SK-N-SH (cell line): Measurements from ENCODE around the gene SEMA3A.

ENCODE experiments used
- EP300 ChIP-seq, 2 experiments: IDR thresholded peaks; 2 replicates each; pipeline versions ENCODE4 v1.4.0 to v1.6.1; 2012; ENCODE audit warnings: borderline replicate concordance in 1 of 2, low read depth in 1 of 2, low read length in 1 of 2
- EZH2phosphoT487 ChIP-seq: fragments of 200-600 bp; sonication (generic); IDR thresholded peaks from 2 replicates; pipeline ENCODE4 v1.6.1; 2017; ENCODE audit warnings: low read depth, mixed run types, mild to moderate bottlenecking, antibody characterized with exemption, moderate library complexity, borderline replicate concordance
- GABPA ChIP-seq: IDR thresholded peaks from 2 replicates; pipeline ENCODE4 v1.4.0; 2012; ENCODE audit warnings: low read depth, mild to moderate bottlenecking
- NFIC ChIP-seq: IDR thresholded peaks from 2 replicates; pipeline ENCODE4 v1.4.0; 2012; ENCODE audit warnings: borderline replicate concordance
- RFX5 ChIP-seq: IDR thresholded peaks from 2 replicates; pipeline ENCODE4 v1.6.1; 2012; ENCODE audit warnings: mild to moderate bottlenecking, improper control_type of control experiment, low read length
- USF1 ChIP-seq: IDR thresholded peaks from 2 replicates; pipeline ENCODE4 v1.4.0; 2012; ENCODE audit warnings: low read depth, borderline replicate concordance
- ZBTB33 ChIP-seq: IDR thresholded peaks from 2 replicates; pipeline ENCODE4 v1.4.0; 2012; ENCODE audit warnings: low read depth, borderline replicate concordance
- TF ChIP-seq, protein P1 (sequence below): fragments of 200-600 bp; sonication (generic); IDR thresholded peaks from 2 replicates; pipeline ENCODE4 v1.6.1; 2017; ENCODE audit warnings: antibody characterized with exemption, mild to moderate bottlenecking, moderate library complexity
- TF ChIP-seq, protein P2 (sequence below): IDR thresholded peaks from 2 replicates; pipeline ENCODE4 v1.6.1; 2012; ENCODE audit warnings: mild to moderate bottlenecking, low read depth, low read length, moderate library complexity
- TF ChIP-seq, protein P3 (sequence below): IDR thresholded peaks from 2 replicates; pipeline ENCODE4 v1.4.0; 2012; ENCODE audit warnings: low read depth
- TF ChIP-seq, protein P4 (sequence below): IDR thresholded peaks from 2 replicates; pipeline ENCODE4; 2012

GRCh38 chr7:84236398-84236797 is 41.8 kb upstream of the SEMA3A start:
- TF ChIP-seq, protein P1, sequence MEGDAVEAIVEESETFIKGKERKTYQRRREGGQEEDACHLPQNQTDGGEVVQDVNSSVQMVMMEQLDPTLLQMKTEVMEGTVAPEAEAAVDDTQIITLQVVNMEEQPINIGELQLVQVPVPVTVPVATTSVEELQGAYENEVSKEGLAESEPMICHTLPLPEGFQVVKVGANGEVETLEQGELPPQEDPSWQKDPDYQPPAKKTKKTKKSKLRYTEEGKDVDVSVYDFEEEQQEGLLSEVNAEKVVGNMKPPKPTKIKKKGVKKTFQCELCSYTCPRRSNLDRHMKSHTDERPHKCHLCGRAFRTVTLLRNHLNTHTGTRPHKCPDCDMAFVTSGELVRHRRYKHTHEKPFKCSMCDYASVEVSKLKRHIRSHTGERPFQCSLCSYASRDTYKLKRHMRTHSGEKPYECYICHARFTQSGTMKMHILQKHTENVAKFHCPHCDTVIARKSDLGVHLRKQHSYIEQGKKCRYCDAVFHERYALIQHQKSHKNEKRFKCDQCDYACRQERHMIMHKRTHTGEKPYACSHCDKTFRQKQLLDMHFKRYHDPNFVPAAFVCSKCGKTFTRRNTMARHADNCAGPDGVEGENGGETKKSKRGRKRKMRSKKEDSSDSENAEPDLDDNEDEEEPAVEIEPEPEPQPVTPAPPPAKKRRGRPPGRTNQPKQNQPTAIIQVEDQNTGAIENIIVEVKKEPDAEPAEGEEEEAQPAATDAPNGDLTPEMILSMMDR: no peak
- TF ChIP-seq EZH2phosphoT487 (no peak), ZBTB33 (no peak), EP300 (IDR thresholded peaks at IDR 0.05; ENCODE audit: borderline replicate concordance in 1 of 2, low read depth in 1 of 2, low read length in 1 of 2) (peak in 1 of 2 experiments; percentile 88; a peak in 2 of 4 replicates), GABPA (no peak; the same call in 1 of the 2 replicates), USF1 (no peak), RFX5 (no peak), NFIC (peak; percentile 44; the same call in 1 of the 2 replicates)
- TF ChIP-seq, protein P2, sequence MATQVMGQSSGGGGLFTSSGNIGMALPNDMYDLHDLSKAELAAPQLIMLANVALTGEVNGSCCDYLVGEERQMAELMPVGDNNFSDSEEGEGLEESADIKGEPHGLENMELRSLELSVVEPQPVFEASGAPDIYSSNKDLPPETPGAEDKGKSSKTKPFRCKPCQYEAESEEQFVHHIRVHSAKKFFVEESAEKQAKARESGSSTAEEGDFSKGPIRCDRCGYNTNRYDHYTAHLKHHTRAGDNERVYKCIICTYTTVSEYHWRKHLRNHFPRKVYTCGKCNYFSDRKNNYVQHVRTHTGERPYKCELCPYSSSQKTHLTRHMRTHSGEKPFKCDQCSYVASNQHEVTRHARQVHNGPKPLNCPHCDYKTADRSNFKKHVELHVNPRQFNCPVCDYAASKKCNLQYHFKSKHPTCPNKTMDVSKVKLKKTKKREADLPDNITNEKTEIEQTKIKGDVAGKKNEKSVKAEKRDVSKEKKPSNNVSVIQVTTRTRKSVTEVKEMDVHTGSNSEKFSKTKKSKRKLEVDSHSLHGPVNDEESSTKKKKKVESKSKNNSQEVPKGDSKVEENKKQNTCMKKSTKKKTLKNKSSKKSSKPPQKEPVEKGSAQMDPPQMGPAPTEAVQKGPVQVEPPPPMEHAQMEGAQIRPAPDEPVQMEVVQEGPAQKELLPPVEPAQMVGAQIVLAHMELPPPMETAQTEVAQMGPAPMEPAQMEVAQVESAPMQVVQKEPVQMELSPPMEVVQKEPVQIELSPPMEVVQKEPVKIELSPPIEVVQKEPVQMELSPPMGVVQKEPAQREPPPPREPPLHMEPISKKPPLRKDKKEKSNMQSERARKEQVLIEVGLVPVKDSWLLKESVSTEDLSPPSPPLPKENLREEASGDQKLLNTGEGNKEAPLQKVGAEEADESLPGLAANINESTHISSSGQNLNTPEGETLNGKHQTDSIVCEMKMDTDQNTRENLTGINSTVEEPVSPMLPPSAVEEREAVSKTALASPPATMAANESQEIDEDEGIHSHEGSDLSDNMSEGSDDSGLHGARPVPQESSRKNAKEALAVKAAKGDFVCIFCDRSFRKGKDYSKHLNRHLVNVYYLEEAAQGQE: no peak
- TF ChIP-seq, protein P3, sequence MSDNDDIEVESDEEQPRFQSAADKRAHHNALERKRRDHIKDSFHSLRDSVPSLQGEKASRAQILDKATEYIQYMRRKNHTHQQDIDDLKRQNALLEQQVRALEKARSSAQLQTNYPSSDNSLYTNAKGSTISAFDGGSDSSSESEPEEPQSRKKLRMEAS: no peak; the same call in 1 of the 2 replicates
- TF ChIP-seq, protein P4, sequence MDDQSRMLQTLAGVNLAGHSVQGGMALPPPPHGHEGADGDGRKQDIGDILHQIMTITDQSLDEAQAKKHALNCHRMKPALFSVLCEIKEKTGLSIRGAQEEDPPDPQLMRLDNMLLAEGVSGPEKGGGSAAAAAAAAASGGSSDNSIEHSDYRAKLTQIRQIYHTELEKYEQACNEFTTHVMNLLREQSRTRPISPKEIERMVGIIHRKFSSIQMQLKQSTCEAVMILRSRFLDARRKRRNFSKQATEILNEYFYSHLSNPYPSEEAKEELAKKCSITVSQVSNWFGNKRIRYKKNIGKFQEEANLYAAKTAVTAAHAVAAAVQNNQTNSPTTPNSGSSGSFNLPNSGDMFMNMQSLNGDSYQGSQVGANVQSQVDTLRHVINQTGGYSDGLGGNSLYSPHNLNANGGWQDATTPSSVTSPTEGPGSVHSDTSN: peak; percentile 66; the same call in 1 of the 2 replicates
